RWPE1 (cell line): ENCODE results near the gene MALAT1.
A peak's percentile ranks its signal among the peaks of the same experiment; 100 is the strongest.

Source experiments
- CTCF ChIA-PET: fragments of 350-600 bp; sonication (Branson Sonifier 250); formaldehyde crosslinking; extraction: SDS; loops from one replicate; lab custom pipeline; 2021; lab: Yijun Ruan, JAX
- POLR2A ChIA-PET: fragments of 400-600 bp; formaldehyde crosslinking; extraction: SDS; loops from one replicate; lab custom pipeline; 2020; ENCODE audit warnings: antibody characterized with exemption; ENCODE audit not compliant: low non-redundant PET; lab: Yijun Ruan, JAX
- DNase-seq: peaks from one replicate; pipeline ENCODE4 v3.0.0; 2012; ENCODE audit warnings: low spot score
- H3K27ac ChIP-seq: fragments of 450-650 bp; 2 replicates; pipeline ENCODE4 v1.5.1; 2017
- TF ChIP-seq, protein P1 (sequence below): fragments of 450-650 bp; conservative IDR thresholded peaks from 2 replicates; pipeline ENCODE4 v1.5.1; 2017; ENCODE audit warnings: low read depth, mild to moderate bottlenecking

Gene MALAT1

DNA sequence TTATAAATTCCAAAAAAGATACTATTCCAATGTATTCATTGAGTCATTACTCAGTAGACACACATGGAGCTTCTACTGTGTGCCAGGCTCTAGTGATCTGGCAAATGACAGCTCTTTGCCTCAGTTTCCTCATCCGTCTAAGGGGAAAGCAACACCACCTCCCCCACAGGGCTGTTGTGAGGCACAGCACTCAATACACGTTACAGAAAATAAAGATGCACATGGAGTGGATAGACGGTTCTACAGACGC, 6.5 kb upstream of the MALAT1 start:
- CTCF ChIA-PET, result interaction anchor here (0.6 to 1.0 kb wide), 2 partner anchors 10 to 361 kb away, joined by 3 read pairs; no protein-coding TSS in a partner anchor
- peak overlapping the region; percentile 99 for H3K27ac ChIP-seq
- DNase-seq, result no peak
- POLR2A ChIA-PET, result interaction anchor here (0.6 to 2.5 kb wide), 5 partner anchors 10 to 288 kb away, joined by 3 to 19 read pairs (median 4); partner anchors contain the start of gene AP5B1
- TF ChIP-seq, protein P1, sequence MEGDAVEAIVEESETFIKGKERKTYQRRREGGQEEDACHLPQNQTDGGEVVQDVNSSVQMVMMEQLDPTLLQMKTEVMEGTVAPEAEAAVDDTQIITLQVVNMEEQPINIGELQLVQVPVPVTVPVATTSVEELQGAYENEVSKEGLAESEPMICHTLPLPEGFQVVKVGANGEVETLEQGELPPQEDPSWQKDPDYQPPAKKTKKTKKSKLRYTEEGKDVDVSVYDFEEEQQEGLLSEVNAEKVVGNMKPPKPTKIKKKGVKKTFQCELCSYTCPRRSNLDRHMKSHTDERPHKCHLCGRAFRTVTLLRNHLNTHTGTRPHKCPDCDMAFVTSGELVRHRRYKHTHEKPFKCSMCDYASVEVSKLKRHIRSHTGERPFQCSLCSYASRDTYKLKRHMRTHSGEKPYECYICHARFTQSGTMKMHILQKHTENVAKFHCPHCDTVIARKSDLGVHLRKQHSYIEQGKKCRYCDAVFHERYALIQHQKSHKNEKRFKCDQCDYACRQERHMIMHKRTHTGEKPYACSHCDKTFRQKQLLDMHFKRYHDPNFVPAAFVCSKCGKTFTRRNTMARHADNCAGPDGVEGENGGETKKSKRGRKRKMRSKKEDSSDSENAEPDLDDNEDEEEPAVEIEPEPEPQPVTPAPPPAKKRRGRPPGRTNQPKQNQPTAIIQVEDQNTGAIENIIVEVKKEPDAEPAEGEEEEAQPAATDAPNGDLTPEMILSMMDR, result no peak

DNA sequence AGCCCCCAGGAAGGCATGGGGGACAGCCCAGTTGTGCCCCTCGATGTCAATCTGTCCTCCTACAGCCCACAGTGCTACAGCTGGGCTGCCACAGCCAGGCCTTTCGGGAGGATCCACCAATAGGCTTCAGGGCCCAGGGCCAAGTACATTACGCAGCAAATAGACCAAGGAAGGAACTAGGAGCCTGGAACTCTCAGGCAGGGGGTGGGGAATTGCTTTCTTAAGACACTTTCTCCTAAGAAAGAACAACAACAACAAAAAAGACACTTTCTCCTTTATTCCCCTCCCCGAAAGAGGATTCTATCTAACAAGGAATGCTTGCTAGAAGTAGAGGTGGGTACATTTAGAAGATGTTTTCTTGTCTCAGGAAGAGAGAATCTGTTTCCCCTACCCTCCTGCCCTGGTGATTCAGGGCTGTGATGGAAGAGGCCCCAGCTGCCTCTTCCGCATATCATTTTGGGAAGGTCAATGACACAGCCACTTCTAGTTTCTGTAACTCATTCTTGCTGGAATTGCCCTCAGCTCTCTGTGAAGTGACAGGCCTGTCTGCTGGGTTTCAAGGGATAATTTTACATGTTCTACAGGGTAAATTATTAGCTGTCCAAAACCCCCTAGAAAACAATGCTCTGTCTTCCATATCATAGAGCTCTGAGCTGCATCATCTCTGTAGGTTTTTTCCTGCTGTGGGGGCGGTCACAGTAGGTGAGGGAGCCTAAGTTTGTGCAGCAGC, 6.0 kb upstream of the MALAT1 start:
- ChIA-PET CTCF (interaction anchor here (0.6 to 1.0 kb wide), 3 partner anchors 9 to 534 kb away, joined by 3 read pairs; partner anchors contain the start of gene CATSPER1), POLR2A (interaction anchor here (0.5 to 2.5 kb wide), 6 partner anchors 14 to 288 kb away, joined by 3 to 19 read pairs (median 3); partner anchors contain the start of gene AP5B1)
- TF ChIP-seq, protein P1, result no peak
- H3K27ac ChIP-seq, result peak overlapping the region; percentile 99
- no peak for DNase-seq

DNA sequence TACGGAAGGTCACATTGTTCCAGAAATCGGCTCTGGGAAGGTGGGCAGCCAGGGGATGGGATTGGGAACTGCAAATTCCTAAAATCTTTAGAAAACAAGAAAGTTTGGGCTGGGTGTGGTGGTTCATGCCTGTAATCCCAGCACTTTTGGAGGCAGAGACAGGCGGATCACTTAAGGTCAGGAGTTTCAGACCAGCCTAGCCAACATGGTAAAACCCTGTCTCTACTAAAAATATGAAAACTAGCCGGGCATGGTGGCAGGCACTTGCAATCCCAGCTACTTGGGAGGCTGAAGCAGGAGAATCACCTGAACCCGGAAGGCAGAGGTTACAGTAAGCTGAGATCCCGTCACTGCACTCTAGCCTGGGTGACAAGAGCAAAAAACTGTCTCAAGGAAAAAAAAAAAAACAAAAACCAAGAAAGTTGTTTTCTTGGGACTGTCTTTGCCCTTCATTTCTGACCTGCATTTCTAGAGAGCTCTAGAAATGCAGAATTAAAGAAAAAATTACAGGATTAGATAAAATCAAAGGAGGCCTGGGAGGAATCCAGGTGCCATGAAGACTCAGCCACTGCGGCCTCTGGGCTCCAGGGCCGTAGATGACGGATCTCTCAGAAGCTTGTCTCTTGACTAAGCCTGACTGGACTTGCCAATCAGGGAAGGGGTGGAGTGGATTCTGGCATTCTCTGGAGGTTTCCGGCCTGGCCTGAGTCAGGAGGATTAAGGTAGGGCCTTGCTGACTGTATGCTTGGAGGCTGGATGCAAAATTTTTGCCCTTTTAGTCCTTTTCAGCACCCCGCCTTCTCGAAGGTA, 5.3 kb upstream of the MALAT1 start:
- peak; percentile 88 for DNase-seq
- H3K27ac ChIP-seq, result peak overlapping the region; percentile 99
- POLR2A ChIA-PET, result interaction anchor here (0.6 to 2.5 kb wide), 6 partner anchors 14 to 74 kb away, joined by 3 to 19 read pairs (median 4); no protein-coding TSS in a partner anchor
- TF ChIP-seq, protein P1, result no peak
- CTCF ChIA-PET, result interaction anchor here (0.6 kb wide), 1 partner anchor 533 kb away, joined by 3 read pairs; the partner anchor contains the start of gene CATSPER1

DNA sequence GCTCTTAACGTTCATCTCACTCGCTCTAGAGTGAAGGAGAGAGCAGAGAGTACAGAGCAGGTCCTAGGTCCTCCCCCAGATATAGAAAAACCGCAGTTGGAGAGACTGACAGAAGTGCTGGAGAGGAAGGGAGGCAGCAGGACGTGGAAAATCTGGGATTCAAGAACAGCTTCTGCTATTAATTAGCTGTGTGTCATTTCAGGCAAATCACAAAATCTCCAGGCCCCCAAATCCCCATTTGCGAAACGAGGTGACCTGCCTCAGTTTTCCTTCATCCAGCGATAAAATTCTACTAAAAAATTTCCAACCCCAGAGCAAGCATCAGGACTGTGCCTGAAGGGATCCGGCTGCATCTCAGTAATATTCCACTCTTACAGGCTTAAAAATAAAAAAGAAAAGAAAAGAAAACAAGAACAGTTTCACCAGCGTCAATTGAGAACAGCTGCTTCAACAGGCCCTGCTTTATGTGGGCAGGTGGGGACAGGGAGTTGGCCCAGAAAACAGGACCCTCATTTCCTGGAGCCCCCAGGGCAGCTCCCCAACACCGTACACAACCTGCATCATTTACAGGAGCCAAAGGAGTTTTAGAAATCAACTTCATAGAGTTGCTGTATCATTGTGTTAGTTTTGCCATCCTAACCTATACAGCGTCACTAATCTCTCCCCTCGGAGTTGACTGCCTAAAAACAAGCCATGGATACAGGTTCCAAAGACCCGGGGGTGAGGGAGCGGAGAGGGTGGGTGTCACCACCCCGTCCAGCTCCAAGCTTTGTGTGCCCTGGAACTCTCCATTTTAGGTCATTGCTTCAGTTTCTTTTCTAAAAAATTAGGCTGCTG, 2.3 kb upstream of the MALAT1 start:
- TF ChIP-seq, protein P1, result no peak
- CTCF ChIA-PET, result interaction anchor here (0.7 to 0.9 kb wide), 2 partner anchors 16 to 27 kb away, joined by 3 read pairs; no protein-coding TSS in a partner anchor
- no peak for DNase-seq
- peak overlapping the region; percentile 99 for H3K27ac ChIP-seq
- POLR2A ChIA-PET, result interaction anchor here (0.5 to 4.8 kb wide), 11 partner anchors 8 to 141 kb away, joined by 3 to 34 read pairs (median 6); partner anchors contain the start of gene SIPA1

DNA sequence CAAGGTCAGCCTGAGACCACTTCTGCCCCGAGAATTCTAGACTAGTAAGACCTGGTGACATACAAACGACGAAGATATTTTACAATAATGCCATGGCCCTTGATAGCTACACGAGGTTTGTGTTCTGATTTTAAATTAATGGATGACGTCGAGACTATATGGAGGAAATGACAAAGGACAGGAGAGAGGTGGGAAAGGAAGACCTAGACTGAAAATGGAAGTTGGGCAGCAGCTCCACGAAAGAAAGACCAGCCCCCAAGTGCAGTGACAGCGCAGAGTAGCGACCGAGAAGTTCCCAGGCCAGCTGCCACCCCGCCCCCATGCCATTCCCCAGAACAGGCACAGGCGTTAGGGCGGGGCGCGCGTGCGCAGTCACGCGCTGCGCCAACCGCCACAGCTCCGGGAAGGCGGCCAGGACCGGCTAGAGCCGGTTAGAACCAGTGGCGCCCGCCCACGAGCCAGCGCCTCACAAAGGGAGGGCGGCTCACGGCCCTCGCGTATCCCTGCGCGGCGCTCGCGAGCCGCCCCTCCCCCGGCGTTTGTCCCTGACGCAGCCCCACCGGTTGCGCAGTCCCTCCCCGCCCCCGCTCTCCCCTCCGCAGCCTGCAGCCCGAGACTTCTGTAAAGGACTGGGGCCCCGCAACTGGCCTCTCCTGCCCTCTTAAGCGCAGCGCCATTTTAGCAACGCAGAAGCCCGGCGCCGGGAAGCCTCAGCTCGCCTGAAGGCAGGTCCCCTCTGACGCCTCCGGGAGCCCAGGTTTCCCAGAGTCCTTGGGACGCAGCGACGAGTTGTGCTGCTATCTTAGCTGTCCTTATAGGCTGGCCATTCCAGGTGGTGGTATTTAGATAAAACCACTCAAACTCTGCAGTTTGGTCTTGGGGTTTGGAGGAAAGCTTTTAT, 1.5 kb upstream of the MALAT1 start:
- POLR2A ChIA-PET, result interaction anchor here (0.5 to 4.8 kb wide), 13 partner anchors 9 to 140 kb away, joined by 3 to 34 read pairs (median 6); partner anchors contain the start of gene SIPA1
- CTCF ChIA-PET, result interaction anchor here (0.9 kb wide), 2 partner anchors 21 to 28 kb away, joined by 3 read pairs; no protein-coding TSS in a partner anchor
- H3K27ac ChIP-seq, result peak overlapping the region; percentile 99
- DNase-seq, result peak; percentile 87
- TF ChIP-seq, protein P1, result no peak
